Measurements from ENCODE around the gene TMEM269. TPM values are rescaled to one million over a fixed set of nuclear protein-coding genes. Genes with fewer than 3 reads are reported as not detected.

Gene TMEM269
- total RNA-seq, 1 donor, result 0.09 TPM

DNA sequence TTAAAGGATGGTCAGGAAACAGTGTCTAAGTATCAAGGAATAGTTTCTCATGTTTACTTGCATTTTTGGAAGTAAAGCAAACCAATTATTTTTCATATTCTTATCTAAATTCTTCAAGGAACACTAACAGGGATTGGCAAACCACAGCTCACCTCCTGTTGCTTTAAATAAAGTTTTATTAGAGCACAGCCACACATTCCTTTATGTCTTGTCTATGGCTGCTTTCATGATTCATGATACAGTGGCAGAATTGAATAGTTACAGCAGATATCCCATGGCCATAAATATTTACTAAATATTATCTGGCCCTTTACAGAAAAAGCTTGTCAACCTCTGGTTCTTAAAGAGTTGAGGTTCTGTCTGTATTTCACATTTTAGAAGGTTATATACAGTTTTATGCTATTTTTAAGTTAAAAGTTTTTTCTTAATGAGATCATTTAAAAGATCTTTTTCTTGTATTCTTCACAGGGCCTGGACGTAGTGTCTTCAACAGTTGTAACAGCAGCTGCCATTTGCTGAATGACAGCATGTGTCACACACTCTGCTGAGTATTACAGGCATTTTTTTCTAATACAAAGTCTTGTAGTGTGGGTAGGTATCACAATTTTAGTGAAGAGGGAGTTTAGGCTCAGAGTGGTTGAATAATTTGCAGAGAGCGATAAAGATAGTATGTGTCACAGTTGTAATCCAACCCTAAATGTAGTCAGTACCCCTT is 64.2 kb downstream of the TMEM269 start:
- TF ChIP-seq CTCF (IDR thresholded peaks at IDR 0.05; ENCODE audit: insufficient read depth, low read length), result no peak
- H3K4me3 ChIP-seq (ENCODE audit: low read depth, low read length), result no peak overlapping the region
- DNase-seq (ENCODE audit: low read depth), result no peak

DNA sequence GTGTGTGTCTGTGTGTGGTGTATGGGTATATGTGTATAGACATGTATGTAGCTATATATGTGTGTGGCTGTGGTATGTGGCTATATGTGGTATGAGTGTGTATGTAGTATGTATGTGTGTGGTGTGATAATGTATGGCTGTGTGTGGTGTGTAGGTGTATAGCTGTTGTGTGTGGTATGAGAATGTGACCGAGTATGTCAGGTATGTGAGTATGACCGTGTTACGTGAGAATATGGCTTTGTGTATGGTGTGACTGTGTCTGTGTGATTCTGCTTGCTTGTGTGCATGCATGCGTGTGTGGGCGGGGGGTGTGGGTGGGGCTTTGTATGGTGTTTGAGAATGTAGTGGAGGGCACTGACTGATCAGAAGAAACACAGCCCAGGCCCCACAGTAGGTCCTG is 65.2 kb downstream of the TMEM269 start:
- no peak for TF ChIP-seq CTCF (IDR thresholded peaks at IDR 0.05; ENCODE audit: insufficient read depth, low read length)
- no peak for DNase-seq (ENCODE audit: low read depth)
- no peak overlapping the region for H3K4me3 ChIP-seq (ENCODE audit: low read depth, low read length)

Other genes with a start within 250 kb of the TMEM269 start
- gene PPIH, start 126.6 kb upstream of the TMEM269 start, total RNA-seq (ENCODE audit: low replicate concordance), result 26.0 and 29.2 TPM in 2 replicates
- 449 and 792 TPM in 2 replicates for gene YBX1, start 102.6 kb upstream of the TMEM269 start, total RNA-seq (ENCODE audit: low replicate concordance)
- gene CLDN19, start 44.8 kb upstream of the TMEM269 start, total RNA-seq (ENCODE audit: low replicate concordance), result not detected in 2 replicates
- 75.2 and 213 TPM in 2 replicates for gene P3H1, start 18.0 kb upstream of the TMEM269 start, total RNA-seq (ENCODE audit: low replicate concordance)
- gene C1orf50, start 17.7 kb upstream of the TMEM269 start, total RNA-seq (ENCODE audit: low replicate concordance), result 4.2 and 5.4 TPM in 2 replicates
- 9.3 and 16.3 TPM in 2 replicates for gene ERMAP, start 32.1 kb downstream of the TMEM269 start, total RNA-seq (ENCODE audit: low replicate concordance)
- gene SVBP, start 32.4 kb downstream of the TMEM269 start, total RNA-seq (ENCODE audit: low replicate concordance), result 18.9 and 32.1 TPM in 2 replicates
- gene ZNF691, start 61.6 kb downstream of the TMEM269 start, total RNA-seq (ENCODE audit: low replicate concordance), result 7.2 and 7.4 TPM in 2 replicates
- gene SLC2A1, start 173.9 kb downstream of the TMEM269 start, total RNA-seq (ENCODE audit: low replicate concordance), result 5.4 and 16.3 TPM in 2 replicates